ENCODE results near the gene MRTFA. TPM values are rescaled to one million over a fixed set of nuclear protein-coding genes. Genes with fewer than 3 reads are reported as not detected.
"Not testable (repeated sequence)": the region's sequence is repeated elsewhere in the genome, so short reads cannot be mapped to it uniquely, and the experiment has no call there.

MRTFA gene
- total RNA-seq, 4 donors from 2014 or later, result 24.5 to 56.3 (median 40.9) TPM

GRCh38 chr22:40385036-40385782, 251.3 kb downstream of the MRTFA start:
- no peak overlapping the region for H3K4me3 ChIP-seq
- no peaks in the 10 kb centered on the region for H3K27me3 ChIP-seq
- H3K4me1 ChIP-seq, result peaks cover 0 to 36% (median 6%) of the 10 kb centered on the region in 3 donors
- TF ChIP-seq CTCF (IDR thresholded peaks at IDR 0.05) (no peak), POLR2A (IDR thresholded peaks at IDR 0.05) (no peak)
- intact Hi-C loops (cut with DNase I), result no loop called here
- peaks cover 0 to 5% (median 0%) of the 10 kb centered on the region in 3 donors for H3K36me3 ChIP-seq
- 42 to 57% methylated on average over 10 of the region's 10 CpGs for WGBS, 2 donors
- H3K27ac ChIP-seq, result peak overlapping the region in 3 of 4 donors; percentile 22 to 57 (median 24)
- no peaks in the 10 kb centered on the region for H3K9me3 ChIP-seq
- no peak for DNase-seq

- TF ChIP-seq CTCF (IDR thresholded peaks at IDR 0.05) (no peak), POLR2A (IDR thresholded peaks at IDR 0.05) (no peak)
- no peak for DNase-seq
- Histone ChIP-seq H3K4me3 (no peak overlapping the region), H3K27me3 (no peaks in the 10 kb centered on the region), H3K27ac (no peak overlapping the region), H3K4me1 (peaks cover 0 to 36% (median 6%) of the 10 kb centered on the region in 3 donors), H3K9me3 (no peaks in the 10 kb centered on the region), H3K36me3 (peaks cover 0 to 5% (median 0%) of the 10 kb centered on the region in 3 donors)
- intact Hi-C loops (cut with DNase I), result no loop called here
- WGBS, 2 donors, result 66 to 75% methylated on average over 3 of the region's 3 CpGs
Measured at GRCh38 chr22:40383905-40384304, 252.6 kb downstream of the MRTFA start.

GRCh38 chr22:40381461-40381860, 255.1 kb downstream of the MRTFA start:
- no peak for DNase-seq
- TF ChIP-seq CTCF (IDR thresholded peaks at IDR 0.05), result no peak
- no peak for TF ChIP-seq POLR2A (IDR thresholded peaks at IDR 0.05)
- no peaks in the 10 kb centered on the region for H3K27me3 ChIP-seq
- H3K27ac ChIP-seq, result no peak overlapping the region
- intact Hi-C loops (cut with DNase I), result no loop called here
- WGBS, 2 donors, result 95 to 97% methylated on average over 3 of the region's 3 CpGs
- no peaks in the 10 kb centered on the region for H3K9me3 ChIP-seq
- no peak overlapping the region for H3K4me3 ChIP-seq
- peaks cover 0 to 24% (median 6%) of the 10 kb centered on the region in 3 donors for H3K4me1 ChIP-seq
- H3K36me3 ChIP-seq, result peaks cover 0 to 5% (median 0%) of the 10 kb centered on the region in 3 donors

- H3K36me3 ChIP-seq; H3K27ac ChIP-seq; H3K4me1 ChIP-seq; H3K4me3 ChIP-seq; H3K9me3 ChIP-seq; intact Hi-C loops (cut with DNase I); H3K27me3 ChIP-seq; DNase-seq: not testable (repeated sequence)
- 86 to 89% methylated on average over 10 to 11 of the region's 11 CpGs for WGBS, 2 donors
Measured at GRCh38 chr22:40378448-40378847, 258.1 kb downstream of the MRTFA start.

DNA sequence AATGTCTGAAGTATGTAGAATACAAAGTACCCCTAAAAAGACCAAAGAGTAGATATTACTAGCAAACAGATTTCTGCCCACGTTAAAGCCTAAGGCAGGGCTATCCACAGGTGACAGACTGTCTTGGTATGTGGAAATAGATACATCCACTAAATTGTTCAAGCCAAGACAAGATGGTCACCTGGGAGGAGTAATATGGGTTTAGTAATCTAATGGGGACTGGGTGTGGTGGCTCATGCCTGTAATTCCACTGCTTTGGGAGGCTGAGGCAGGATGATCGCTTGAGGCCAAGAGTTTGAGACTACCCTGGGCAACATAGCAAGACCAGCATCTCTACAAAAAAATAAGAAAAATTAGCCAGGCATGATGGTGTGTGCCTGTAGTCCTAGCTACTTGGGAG, 258.6 kb downstream of the MRTFA start:
- intact Hi-C loops (cut with DNase I), result no loop called here
- 69 to 79% methylated on average over 2 of the region's 2 CpGs for WGBS, 2 donors

More for the DNA sequence above, 258.6 kb downstream of the MRTFA start:
- DNase-seq, result no peak
- Histone ChIP-seq H3K4me1 (peaks cover 0 to 2% (median 0%) of the 10 kb centered on the region in 3 donors), H3K36me3 (peaks cover 0 to 5% (median 0%) of the 10 kb centered on the region in 3 donors), H3K4me3 (no peak overlapping the region), H3K27ac (no peak overlapping the region), H3K9me3 (no peaks in the 10 kb centered on the region), H3K27me3 (no peaks in the 10 kb centered on the region)
- TF ChIP-seq POLR2A (IDR thresholded peaks at IDR 0.05) (no peak), CTCF (IDR thresholded peaks at IDR 0.05) (no peak)

Data from esophagus squamous epithelium (tissue), 5 donors.